Neutrophil (primary cell): ENCODE data around the gene PLXNA2.
A peak's percentile ranks its signal among the peaks of the same experiment; 100 is the strongest.

ENCODE experiments used
- H3K27ac ChIP-seq: fragments of 200-600 bp; sonication (generic); 2 replicates; pipeline ENCODE4 v1.5.1; 2016; ENCODE audit warnings: mild to moderate bottlenecking, moderate library complexity
- H3K27me3 ChIP-seq: fragments of 200-600 bp; sonication (generic); 2 replicates; pipeline ENCODE4 v1.6.0; 2016; ENCODE audit warnings: mild to moderate bottlenecking
- H3K36me3 ChIP-seq: fragments of 200-600 bp; sonication (generic); 2 replicates; pipeline ENCODE4 v1.5.1; 2017
- H3K4me1 ChIP-seq, 2 experiments: fragments of 200-600 bp in 1 of 2; sonication (generic) in 1 of 2; 1 replicate in 1 of 2; 2 replicates in 1 of 2; pipeline versions ENCODE4 v1.5.1 to v1.6.1; 2013 to 2016; ENCODE audit warnings: low read depth in 1 of 2, low read length in 1 of 2, mild to moderate bottlenecking in 1 of 2, moderate library complexity in 1 of 2; ENCODE audit not compliant: control insufficient read depth in 1 of 2, insufficient read depth in 1 of 2
- H3K4me3 ChIP-seq, 2 experiments: fragments of 200-600 bp in 1 of 2; sonication (generic) in 1 of 2; 1 replicate in 1 of 2; 2 replicates in 1 of 2; pipeline ENCODE4 v1.5.1; 2013 to 2016; ENCODE audit warnings: low read depth in 1 of 2, low read length in 1 of 2, mild to moderate bottlenecking in 1 of 2, moderate library complexity in 1 of 2
- H3K9me3 ChIP-seq: fragments of 200-600 bp; sonication (generic); 2 replicates; pipeline ENCODE4 v1.5.1; 2016
- CTCF ChIP-seq: fragments of 200-600 bp; sonication (generic); IDR thresholded peaks from 2 replicates; pipeline ENCODE4 v1.5.1; 2016; ENCODE audit warnings: antibody characterized with exemption

PLXNA2 gene

GRCh38 chr1:208136459-208137182, 107.6 kb downstream of the PLXNA2 start:
- Histone ChIP-seq H3K9me3 (no peaks in the 10 kb centered on the region), H3K27me3 (peaks cover 7% of the 10 kb centered on the region), H3K4me3 (no peak overlapping the region), H3K27ac (no peak overlapping the region), H3K4me1 (no peaks in the 10 kb centered on the region), H3K36me3 (no peaks in the 10 kb centered on the region)
- TF ChIP-seq CTCF: no peak

GRCh38 chr1:208135354-208135753, 108.8 kb downstream of the PLXNA2 start:
- Histone ChIP-seq H3K4me1 (no peaks in the 10 kb centered on the region), H3K9me3 (no peaks in the 10 kb centered on the region), H3K36me3 (no peaks in the 10 kb centered on the region), H3K27ac (no peak overlapping the region), H3K4me3 (no peak overlapping the region), H3K27me3 (peaks cover 19% of the 10 kb centered on the region)
- TF ChIP-seq CTCF: no peak

GRCh38 chr1:208134491-208134890, 109.7 kb downstream of the PLXNA2 start:
- Histone ChIP-seq H3K4me1 (no peaks in the 10 kb centered on the region), H3K9me3 (no peaks in the 10 kb centered on the region), H3K27me3 (peaks cover 22% of the 10 kb centered on the region), H3K36me3 (no peaks in the 10 kb centered on the region), H3K27ac (no peak overlapping the region), H3K4me3 (no peak overlapping the region)
- TF ChIP-seq CTCF: no peak

GRCh38 chr1:208133355-208133754, 110.8 kb downstream of the PLXNA2 start:
- H3K27ac ChIP-seq: no peak overlapping the region
- H3K36me3 ChIP-seq: no peaks in the 10 kb centered on the region
- no peak for TF ChIP-seq CTCF

GRCh38 chr1:208132287-208132882, 111.8 kb downstream of the PLXNA2 start:
- H3K4me1 ChIP-seq: no peaks in the 10 kb centered on the region
- no peaks in the 10 kb centered on the region for H3K9me3 ChIP-seq
- H3K27me3 ChIP-seq: peaks cover 30% of the 10 kb centered on the region
- TF ChIP-seq CTCF: peak; percentile 47
- no peaks in the 10 kb centered on the region for H3K36me3 ChIP-seq
- no peak overlapping the region for H3K4me3 ChIP-seq
- no peak overlapping the region for H3K27ac ChIP-seq

More at GRCh38 chr1:208133355-208133754, 110.8 kb downstream of the PLXNA2 start:
- H3K9me3 ChIP-seq: no peaks in the 10 kb centered on the region
- no peaks in the 10 kb centered on the region for H3K4me1 ChIP-seq
- no peak overlapping the region for H3K4me3 ChIP-seq
- H3K27me3 ChIP-seq: peaks cover 30% of the 10 kb centered on the region
